Mucosa of descending colon (tissue), 3 donors: ENCODE data around the gene VARS1. TPM values are rescaled to one million over a fixed set of nuclear protein-coding genes. Genes with fewer than 3 reads are reported as not detected.

Experiments used
- ATAC-seq: fragments of 200-7000 bp; cut with Tn5 transposase; one replicate; pipeline ENCODE4 v1.9.1; 2020; ENCODE audit warnings: mild to moderate bottlenecking, moderate library complexity
- DNase-seq, 3 donors: peaks; one replicate each; pipeline ENCODE4 v3.0.0-alpha.2; 2020
- H3K36me3 ChIP-seq: fragments of 200-600 bp; one replicate; pipeline ENCODE4 v1.8.0; 2021; ENCODE audit warnings: low read depth, mild to moderate bottlenecking
- H3K4me1 ChIP-seq: fragments of 200-600 bp; one replicate; pipeline ENCODE4 v1.8.0; 2021; ENCODE audit warnings: low read depth, mild to moderate bottlenecking
- H3K4me3 ChIP-seq: fragments of 200-600 bp; one replicate; pipeline ENCODE4 v1.8.0; 2021; ENCODE audit warnings: mild to moderate bottlenecking
- H3K9me3 ChIP-seq: fragments of 200-600 bp; one replicate; pipeline ENCODE4 v1.8.0; 2021; ENCODE audit warnings: mild to moderate bottlenecking
- intact Hi-C, 2 donors: fragments of 100-400 bp; cut with DNase I in 1 of 2; cut with micrococcal nuclease in 1 of 2; formaldehyde crosslinking; loops; one replicate each; pipeline versions ENCODE4 v1.11.0 to v1.11.1; 2022; cut with DNase I, micrococcal nuclease
- total RNA-seq, 3 donors: library from RNA; stranded (reverse); fragmentation: NEBNext Ultra II Directional in 2 of 3; extraction: Animal tissue kit (Norgen Biotek cat#: 25700) in 2 of 3; gene quantifications; one replicate each; pipeline versions ENCODE4 v1.2.1 to v1.2.4, GENCODE V29; 2021 to 2023
- TF ChIP-seq, protein P1 (sequence below): fragments of 200-600 bp; IDR thresholded peaks from one replicate; pipeline ENCODE4 v1.8.0; 2022; ENCODE audit warnings: antibody characterized with exemption, mild to moderate bottlenecking
- donor health status: DM: no; HTN: no; CAD: no; lungs with moderate emphysema.
- donor health status: DM: no; HTN: no; CAD: no.
- donor health status: DM: no; HTN: yes; CAD: no.

VARS1 gene
- total RNA-seq, 3 donors from 2014 or later, result 41.7 to 65.8 (median 45.0) TPM

DNA sequence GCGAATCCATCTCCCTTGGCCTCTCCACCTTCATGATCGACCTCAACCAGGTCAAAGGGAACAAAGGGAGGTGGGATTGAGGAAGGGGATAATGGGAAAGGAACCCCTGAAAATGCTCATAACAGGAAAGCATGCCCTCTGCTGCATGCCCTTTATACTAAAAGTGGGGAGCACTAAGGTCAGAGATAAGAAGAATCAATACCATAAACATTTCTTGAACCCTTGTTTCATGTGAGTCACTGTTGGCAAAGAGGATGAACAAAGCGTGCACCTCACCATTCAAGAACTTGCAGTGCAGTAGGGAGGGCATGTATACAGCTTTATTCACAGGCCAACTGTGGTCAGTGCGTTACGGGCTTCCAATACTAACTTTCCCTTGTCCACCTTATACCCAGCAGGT is 34.8 kb downstream of the VARS1 start:
- Histone ChIP-seq H3K9me3 (no peaks in the 10 kb centered on the region), H3K4me1 (no peaks in the 10 kb centered on the region), H3K4me3 (no peak overlapping the region), H3K36me3 (no peaks in the 10 kb centered on the region)
- intact Hi-C loops, result no loop called here
- ATAC-seq, result no peak
- DNase-seq, result no peak
- TF ChIP-seq, protein P1, sequence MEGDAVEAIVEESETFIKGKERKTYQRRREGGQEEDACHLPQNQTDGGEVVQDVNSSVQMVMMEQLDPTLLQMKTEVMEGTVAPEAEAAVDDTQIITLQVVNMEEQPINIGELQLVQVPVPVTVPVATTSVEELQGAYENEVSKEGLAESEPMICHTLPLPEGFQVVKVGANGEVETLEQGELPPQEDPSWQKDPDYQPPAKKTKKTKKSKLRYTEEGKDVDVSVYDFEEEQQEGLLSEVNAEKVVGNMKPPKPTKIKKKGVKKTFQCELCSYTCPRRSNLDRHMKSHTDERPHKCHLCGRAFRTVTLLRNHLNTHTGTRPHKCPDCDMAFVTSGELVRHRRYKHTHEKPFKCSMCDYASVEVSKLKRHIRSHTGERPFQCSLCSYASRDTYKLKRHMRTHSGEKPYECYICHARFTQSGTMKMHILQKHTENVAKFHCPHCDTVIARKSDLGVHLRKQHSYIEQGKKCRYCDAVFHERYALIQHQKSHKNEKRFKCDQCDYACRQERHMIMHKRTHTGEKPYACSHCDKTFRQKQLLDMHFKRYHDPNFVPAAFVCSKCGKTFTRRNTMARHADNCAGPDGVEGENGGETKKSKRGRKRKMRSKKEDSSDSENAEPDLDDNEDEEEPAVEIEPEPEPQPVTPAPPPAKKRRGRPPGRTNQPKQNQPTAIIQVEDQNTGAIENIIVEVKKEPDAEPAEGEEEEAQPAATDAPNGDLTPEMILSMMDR, result no peak

DNA sequence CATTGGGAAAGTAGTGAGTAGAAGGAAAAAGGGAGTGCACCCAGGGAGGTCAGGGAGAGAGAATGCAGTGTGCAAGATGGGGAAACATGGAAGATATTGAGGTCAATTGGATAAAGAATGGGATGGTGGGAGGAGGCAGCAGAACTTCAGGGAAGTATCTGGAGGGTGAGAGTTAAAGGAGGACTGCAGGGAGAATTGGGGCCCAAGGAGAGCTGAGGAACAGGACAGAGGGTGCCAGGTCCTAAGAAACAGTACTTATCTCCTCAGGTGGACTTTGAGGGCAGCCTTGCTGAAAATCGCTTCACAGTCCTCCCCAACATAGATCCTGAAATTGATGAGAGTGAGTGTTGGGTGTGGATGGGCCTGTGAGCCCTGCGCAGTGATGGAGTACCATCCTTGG is 37.3 kb downstream of the VARS1 start:
- ATAC-seq, result no peak
- TF ChIP-seq, protein P1, result no peak
- no peaks in the 10 kb centered on the region for H3K9me3 ChIP-seq

DNA sequence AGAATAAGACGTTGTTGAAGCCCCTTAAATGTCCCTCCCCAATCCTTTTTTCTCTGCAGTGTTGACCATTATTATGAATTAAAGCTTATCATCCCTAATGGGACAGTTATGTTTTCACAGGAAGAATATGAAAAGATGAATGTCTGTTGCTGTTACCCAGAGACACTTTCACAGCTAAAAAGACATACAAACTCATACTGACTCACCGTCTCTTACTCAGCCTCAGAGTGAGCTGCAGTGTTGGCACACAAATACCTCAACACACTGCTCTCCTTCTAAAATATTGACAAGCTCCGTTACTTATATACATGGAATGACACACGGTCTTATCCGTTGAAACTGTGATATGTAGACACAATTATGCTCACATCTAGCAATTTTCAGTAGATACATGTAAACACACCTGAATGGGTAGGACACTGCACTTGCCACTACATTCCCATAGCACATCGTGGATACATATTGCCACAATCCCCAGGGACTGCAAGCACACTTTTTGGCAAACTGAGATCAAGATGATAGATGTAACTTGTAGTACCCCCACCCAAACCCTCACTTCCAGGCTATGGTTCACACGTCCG is 42.7 kb downstream of the VARS1 start:
- TF ChIP-seq, protein P1, result no peak
- intact Hi-C loops, result no loop called here
- DNase-seq (no peak), ATAC-seq (no peak)
- H3K4me1 ChIP-seq, result no peaks in the 10 kb centered on the region
- no peaks in the 10 kb centered on the region for H3K9me3 ChIP-seq
- no peaks in the 10 kb centered on the region for H3K36me3 ChIP-seq
- H3K4me3 ChIP-seq, result no peak overlapping the region

More for the DNA sequence above, 37.3 kb downstream of the VARS1 start:
- Histone ChIP-seq H3K4me1 (no peaks in the 10 kb centered on the region), H3K4me3 (no peak overlapping the region), H3K36me3 (no peaks in the 10 kb centered on the region)
- peak in 1 of 3 donors; percentile 8 for DNase-seq
- intact Hi-C loops, result no loop called here

DNA sequence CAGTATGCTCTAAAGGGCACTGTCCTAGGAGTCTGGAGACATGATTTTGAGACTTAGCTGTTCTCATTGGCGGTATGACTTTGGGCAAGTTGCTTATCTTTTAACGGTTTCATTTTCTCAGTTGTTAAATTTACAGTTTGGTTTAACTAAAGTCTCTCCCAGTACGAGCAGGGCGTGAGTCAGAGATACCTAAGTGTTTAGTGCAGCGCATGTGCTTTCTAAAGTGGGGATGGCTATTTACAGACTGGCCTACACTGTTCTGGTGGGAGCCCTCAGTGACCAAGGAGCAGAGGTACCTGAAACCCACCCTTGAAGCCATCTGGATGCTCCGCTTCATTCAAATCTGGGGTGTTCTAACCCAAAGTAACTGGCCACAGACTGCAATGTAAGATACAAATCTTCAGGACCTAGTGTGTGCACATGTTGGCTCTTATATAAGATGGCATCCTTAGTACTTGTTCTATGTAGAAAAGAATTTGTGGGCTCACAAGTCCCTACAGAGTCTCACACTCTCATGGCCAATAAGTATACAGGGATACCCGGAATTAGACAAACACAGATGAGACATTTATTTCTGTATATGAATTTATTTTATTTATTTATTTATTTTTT is 45.0 kb downstream of the VARS1 start:
- DNase-seq (no peak), ATAC-seq (no peak)
- H3K4me1 ChIP-seq, result no peaks in the 10 kb centered on the region
- intact Hi-C loops, result no loop called here
- H3K36me3 ChIP-seq, result no peaks in the 10 kb centered on the region
- H3K9me3 ChIP-seq, result no peaks in the 10 kb centered on the region
- TF ChIP-seq, protein P1, result no peak
- H3K4me3 ChIP-seq, result no peak overlapping the region

DNA sequence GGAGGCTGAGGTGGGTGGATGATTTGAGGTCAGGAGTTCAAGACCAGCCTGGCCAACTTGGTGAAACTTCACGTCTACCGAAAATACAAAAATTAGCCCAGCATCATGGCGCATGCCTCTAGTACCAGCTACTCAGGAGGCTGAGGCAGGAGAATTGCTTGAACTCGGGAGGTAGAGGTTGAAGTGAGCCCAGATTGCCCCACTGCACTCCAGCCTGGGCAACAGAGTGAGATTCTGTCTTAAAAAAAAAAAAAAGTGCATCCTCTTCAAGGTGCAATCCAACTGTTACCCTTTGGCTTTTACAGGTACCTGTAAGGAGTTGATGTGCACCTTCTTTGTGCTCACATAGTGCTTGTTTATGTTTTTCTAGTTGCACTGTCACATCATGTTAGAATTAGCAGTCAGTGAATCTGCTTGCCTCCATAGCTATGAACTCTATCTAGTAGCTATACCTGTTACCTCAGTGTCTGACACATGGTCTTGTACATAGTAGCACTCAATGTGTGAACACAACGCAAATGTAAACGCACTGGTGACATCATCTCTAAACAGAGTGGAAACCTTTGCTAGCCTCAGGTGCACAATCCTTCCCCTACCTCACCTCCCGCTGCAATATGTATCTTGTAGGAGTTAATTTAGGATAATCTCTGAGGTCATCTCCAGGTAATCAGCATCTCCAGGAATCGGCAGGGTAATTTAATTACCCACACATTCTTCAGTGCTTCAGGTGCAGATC is 46.1 kb downstream of the VARS1 start:
- Histone ChIP-seq H3K4me1 (no peaks in the 10 kb centered on the region), H3K36me3 (no peaks in the 10 kb centered on the region), H3K4me3 (no peak overlapping the region), H3K9me3 (no peaks in the 10 kb centered on the region)
- intact Hi-C loops, result no loop called here
- no peak for DNase-seq
- ATAC-seq, result no peak
- TF ChIP-seq, protein P1, result no peak

Other genes starting within 250 kb of the VARS1 start
- gene ATP6V1G2, start 249.1 kb downstream of the VARS1 start, total RNA-seq, result 1 to 10 TPM in 2 of 3 donors, under 1 TPM in 1; 0.55 to 4.5 (median 1.2) TPM
- 10 to 100 TPM; 15.8 to 27.8 (median 18.3) TPM for gene NFKBIL1, start 248.1 kb downstream of the VARS1 start, total RNA-seq
- under 1 TPM in 2 of 3 donors, not detected in 1; 0.20 to 0.22 TPM for gene LTA, start 223.5 kb downstream of the VARS1 start, total RNA-seq
- gene TNF, start 220.2 kb downstream of the VARS1 start, total RNA-seq, result 1 to 10 TPM in 2 of 3 donors, under 1 TPM in 1; 0.41 to 1.7 (median 1.1) TPM
- gene LTB, start 213.3 kb downstream of the VARS1 start, total RNA-seq, result 1 to 10 TPM; 2.1 to 3.4 (median 2.2) TPM
- 10 to 100 TPM in 1 of 3 donors, 1 to 10 TPM in 2; 3.9 to 11.3 (median 6.6) TPM for gene LST1, start 209.5 kb downstream of the VARS1 start, total RNA-seq
- gene NCR3, start 202.7 kb downstream of the VARS1 start, total RNA-seq, result under 1 TPM in 1 of 3 donors, not detected in 2; 0.46 TPM
- 10 to 100 TPM in 2 of 3 donors, 1 to 10 TPM in 1; 6.1 to 28.4 (median 17.3) TPM for gene AIF1, start 180.5 kb downstream of the VARS1 start, total RNA-seq
- gene PRRC2A, start 175.0 kb downstream of the VARS1 start, total RNA-seq, result 100 to 1,000 TPM; 109 to 151 (median 120) TPM
- gene BAG6, start 143.1 kb downstream of the VARS1 start, total RNA-seq, result 100 to 1,000 TPM; 282 to 298 (median 293) TPM
- 1 to 10 TPM; 2.2 to 2.7 (median 2.4) TPM for gene APOM, start 139.9 kb downstream of the VARS1 start, total RNA-seq
- 10 to 100 TPM; 28.5 to 33.0 (median 32.3) TPM for gene C6orf47, start 135.0 kb downstream of the VARS1 start, total RNA-seq
- gene GPANK1, start 130.8 kb downstream of the VARS1 start, total RNA-seq, result 10 to 100 TPM; 13.4 to 17.7 (median 17.4) TPM
- gene CSNK2B, start 129.7 kb downstream of the VARS1 start, total RNA-seq, result 100 to 1,000 TPM; 125 to 147 (median 134) TPM
- gene LY6G5B, start 125.8 kb downstream of the VARS1 start, total RNA-seq, result 10 to 100 TPM; 13.1 to 17.2 (median 15.5) TPM
- gene LY6G5C, start 114.7 kb downstream of the VARS1 start, total RNA-seq, result 1 to 10 TPM; 1.7 to 4.2 (median 2.1) TPM
- gene ABHD16A, start 92.4 kb downstream of the VARS1 start, total RNA-seq, result 10 to 100 TPM; 55.3 to 69.4 (median 68.4) TPM
- gene LY6G6F, start 88.9 kb downstream of the VARS1 start, total RNA-seq, result not detected
- 1 to 10 TPM in 1 of 3 donors, under 1 TPM in 1, not detected in 1; 0.90 to 6.1 TPM for gene LY6G6D, start 80.4 kb downstream of the VARS1 start, total RNA-seq
- under 1 TPM in 1 of 3 donors, not detected in 2; 0.32 TPM for gene LY6G6C, start 74.0 kb downstream of the VARS1 start, total RNA-seq
- 1 to 10 TPM in 1 of 3 donors, under 1 TPM in 2; 0.48 to 1.4 (median 0.57) TPM for gene MPIG6B, start 72.4 kb downstream of the VARS1 start, total RNA-seq
- gene DDAH2, start 66.5 kb downstream of the VARS1 start, total RNA-seq, result 100 to 1,000 TPM in 1 of 3 donors, 10 to 100 TPM in 2; 56.1 to 152 (median 99.5) TPM
- gene CLIC1, start 59.2 kb downstream of the VARS1 start, total RNA-seq, result 100 to 1,000 TPM; 269 to 555 (median 441) TPM
- 10 to 100 TPM; 14.1 to 29.9 (median 29.7) TPM for gene MSH5, start 55.7 kb downstream of the VARS1 start, total RNA-seq
- gene SAPCD1, start 33.1 kb downstream of the VARS1 start, total RNA-seq, result 1 to 10 TPM; 2.5 to 9.6 (median 4.3) TPM
- gene VWA7, start 18.4 kb downstream of the VARS1 start, total RNA-seq, result 1 to 10 TPM; 5.9 to 8.2 (median 6.9) TPM
- gene LSM2, start 11.2 kb upstream of the VARS1 start, total RNA-seq, result 10 to 100 TPM; 21.7 to 35.5 (median 33.8) TPM
- 1 to 10 TPM; 1.2 to 3.4 (median 1.3) TPM for gene HSPA1L, start 19.5 kb upstream of the VARS1 start, total RNA-seq
- gene HSPA1A, start 19.8 kb upstream of the VARS1 start, total RNA-seq, result 100 to 1,000 TPM in 2 of 3 donors, 10 to 100 TPM in 1; 73.6 to 274 (median 107) TPM
- gene HSPA1B, start 32.0 kb upstream of the VARS1 start, total RNA-seq, result 100 to 1,000 TPM; 172 to 254 (median 200) TPM
- 10 to 100 TPM; 44.0 to 65.7 (median 45.0) TPM for gene NEU1, start 67.1 kb upstream of the VARS1 start, total RNA-seq
- gene SLC44A4, start 83.2 kb upstream of the VARS1 start, total RNA-seq, result 100 to 1,000 TPM; 332 to 795 (median 740) TPM
- gene EHMT2, start 101.9 kb upstream of the VARS1 start, total RNA-seq, result 10 to 100 TPM; 29.6 to 50.1 (median 36.4) TPM
- 1 to 10 TPM; 2.3 to 6.2 (median 3.4) TPM for gene ZBTB12, start 106.3 kb upstream of the VARS1 start, total RNA-seq
- 10 to 100 TPM in 2 of 3 donors, 1 to 10 TPM in 1; 5.5 to 33.7 (median 17.9) TPM for gene C2, start 132.0 kb upstream of the VARS1 start, total RNA-seq
- 100 to 1,000 TPM in 1 of 3 donors, 10 to 100 TPM in 2; 34.5 to 178 (median 40.4) TPM for gene CFB, start 150.3 kb upstream of the VARS1 start, total RNA-seq
- 10 to 100 TPM; 44.9 to 52.4 (median 51.8) TPM for gene NELFE, start 163.2 kb upstream of the VARS1 start, total RNA-seq
- 10 to 100 TPM; 58.6 to 87.2 (median 81.2) TPM for gene SKIC2, start 163.4 kb upstream of the VARS1 start, total RNA-seq
- gene DXO, start 176.4 kb upstream of the VARS1 start, total RNA-seq, result 10 to 100 TPM; 12.4 to 18.1 (median 15.8) TPM
- 100 to 1,000 TPM in 1 of 3 donors, 10 to 100 TPM in 2; 10.2 to 203 (median 56.0) TPM for gene C4A, start 186.3 kb upstream of the VARS1 start, total RNA-seq
- 100 to 1,000 TPM in 1 of 3 donors, 10 to 100 TPM in 1, 1 to 10 TPM in 1; 9.2 to 175 (median 51.0) TPM for gene C4B, start 219.0 kb upstream of the VARS1 start, total RNA-seq
- gene CYP21A2, start 242.7 kb upstream of the VARS1 start, total RNA-seq, result 1 to 10 TPM in 1 of 3 donors, under 1 TPM in 2; 0.93 to 2.1 (median 0.94) TPM